GM12891 (cell line): Measurements from ENCODE around the gene AGMO.

Experiments
- DNase-seq: peaks from one replicate; pipeline ENCODE4 v3.0.0; 2011; ENCODE audit warnings: low spot score; ENCODE audit not compliant: insufficient read length
- FAIRE-seq: peaks from 2 replicates; lab custom pipeline; 2011; peaks lifted over from hg19 to GRCh38; lab: Jason Lieb, UNC
- PAX5 ChIP-seq: IDR thresholded peaks from 2 replicates; pipeline ENCODE4 v1.6.1; 2011; ENCODE audit warnings: low read length, moderate library complexity, mild to moderate bottlenecking; ENCODE audit not compliant: insufficient read depth, severe bottlenecking
- POLR2A ChIP-seq: IDR thresholded peaks from 2 replicates; pipeline ENCODE4 v1.6.1; 2011; ENCODE audit warnings: low read depth, low read length, control low read depth
- POLR2AphosphoS5 ChIP-seq: IDR thresholded peaks from 2 replicates; pipeline ENCODE4 v1.6.1; 2011; ENCODE audit warnings: low read depth, low read length, control low read depth
- POU2F2 ChIP-seq: IDR thresholded peaks from 2 replicates; pipeline ENCODE4 v1.6.1; 2011; ENCODE audit warnings: low read depth, mild to moderate bottlenecking, control low read depth, low read length, moderate library complexity
- SPI1 ChIP-seq: IDR thresholded peaks from 2 replicates; pipeline ENCODE4 v1.6.1; 2011; ENCODE audit warnings: low read depth, low read length, control low read depth
- TAF1 ChIP-seq: IDR thresholded peaks from 2 replicates; pipeline ENCODE4 v1.6.1; 2011; ENCODE audit warnings: low read depth, low read length, control low read depth

AGMO gene

DNA sequence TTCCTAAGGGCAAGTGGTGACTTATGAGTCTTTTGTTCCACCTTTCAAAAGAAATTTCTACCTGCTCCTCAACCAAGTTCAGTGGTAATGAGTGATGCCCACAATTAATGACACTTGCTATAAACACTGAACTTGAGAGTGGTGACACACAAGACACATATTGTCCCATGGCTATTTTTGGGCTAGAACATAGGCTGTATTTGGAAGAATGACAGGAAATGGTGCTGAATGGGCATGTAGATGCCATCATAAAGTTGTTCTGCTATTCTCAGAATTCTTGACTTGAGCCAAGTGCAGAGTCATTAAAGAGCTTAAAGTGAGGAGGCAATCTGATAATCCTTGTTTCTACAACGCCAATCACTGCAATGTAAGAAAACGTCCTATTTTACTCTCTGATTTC lies 313.3 kb downstream of the AGMO start:
- DNase-seq = no peak
- TF ChIP-seq POLR2AphosphoS5 (no peak), TAF1 (no peak), SPI1 (no peak), POLR2A (no peak)
- no peak for FAIRE-seq

DNA sequence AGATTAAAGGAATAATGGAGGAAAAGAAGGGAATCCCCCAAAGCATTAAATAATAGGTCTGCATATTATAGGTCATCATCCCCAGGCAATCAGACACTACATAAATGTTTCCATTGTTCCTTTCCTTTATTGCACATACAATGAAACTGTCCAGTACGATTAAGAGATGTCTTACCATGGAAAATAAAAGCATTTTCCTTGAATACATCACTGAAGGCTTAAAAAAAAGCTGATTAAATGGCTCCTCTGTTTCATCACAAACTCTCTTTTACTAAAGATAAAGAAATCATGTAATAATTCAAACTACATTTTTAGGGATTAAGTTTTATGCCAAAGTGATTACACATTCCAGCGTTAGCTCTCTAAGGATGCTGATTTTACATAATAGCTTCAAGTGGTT lies 316.0 kb downstream of the AGMO start:
- TF ChIP-seq POLR2AphosphoS5 (no peak), TAF1 (no peak), SPI1 (no peak), POU2F2 (no peak), PAX5 (no peak), POLR2A (no peak)
- FAIRE-seq (no peak), DNase-seq (no peak)

DNA sequence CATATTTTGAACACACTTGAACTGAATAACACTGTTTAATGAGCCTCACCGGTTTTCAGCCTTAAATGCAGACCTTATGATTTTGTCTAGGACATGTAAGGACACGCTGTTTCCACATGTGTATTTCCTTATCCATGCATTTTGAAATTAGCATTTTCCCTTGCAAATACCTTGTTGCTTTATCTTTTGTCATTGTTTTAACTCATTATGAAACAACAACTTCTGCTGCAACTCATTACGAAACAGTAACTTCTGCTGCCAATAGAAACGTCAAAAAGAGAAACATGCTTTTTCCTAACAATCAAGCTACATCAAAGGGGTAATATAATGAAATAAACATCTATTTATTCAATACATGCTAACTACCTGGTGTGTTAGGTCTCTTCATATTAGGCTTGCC lies 322.0 kb downstream of the AGMO start:
- FAIRE-seq = no peak
- no peak for DNase-seq
- TF ChIP-seq PAX5 (no peak), SPI1 (no peak), POU2F2 (no peak), TAF1 (no peak), POLR2AphosphoS5 (no peak), POLR2A (no peak)

DNA sequence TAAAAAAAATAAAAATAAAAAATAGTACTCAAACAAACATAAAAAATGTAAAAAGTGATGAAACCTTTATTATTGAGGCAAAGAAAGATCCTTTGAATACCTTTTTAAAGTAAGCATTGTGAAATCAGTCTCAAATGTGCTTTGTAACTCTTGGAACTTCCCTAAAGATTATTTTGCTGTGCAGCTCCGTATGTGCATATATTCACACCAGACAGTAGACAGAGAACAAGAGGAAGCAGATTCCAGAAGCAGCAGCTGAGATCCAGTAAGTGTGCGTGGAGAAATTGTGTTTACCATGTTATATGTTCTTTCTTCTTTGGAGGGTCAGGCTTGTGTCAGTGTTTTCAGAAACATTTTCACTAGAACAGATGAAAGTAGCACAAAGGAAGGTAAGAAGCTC lies 324.9 kb downstream of the AGMO start:
- TF ChIP-seq POLR2A (no peak), TAF1 (no peak), SPI1 (no peak), PAX5 (no peak), POLR2AphosphoS5 (no peak), POU2F2 (no peak)
- no peak for FAIRE-seq
- no peak for DNase-seq

DNA sequence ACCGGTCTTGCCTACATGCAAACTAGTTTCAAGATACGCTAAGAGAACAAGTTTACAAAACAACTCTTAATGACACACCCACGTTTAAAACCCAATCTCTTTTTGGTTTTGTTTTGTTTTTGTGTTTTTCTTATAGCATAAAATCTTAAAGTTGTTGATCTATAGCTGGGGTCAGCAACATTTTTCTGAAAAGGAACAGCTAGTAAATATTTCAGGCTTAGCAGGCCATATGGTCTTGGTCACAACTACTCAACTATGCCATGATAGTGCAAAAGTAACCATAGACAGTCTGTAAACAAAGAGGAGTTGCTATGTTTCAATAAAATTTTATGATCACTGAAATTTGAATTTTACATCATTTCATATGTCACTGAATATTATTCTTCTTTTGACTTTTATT lies 327.4 kb downstream of the AGMO start:
- TF ChIP-seq POLR2AphosphoS5 = no peak
- no peak for TF ChIP-seq POLR2A
- TF ChIP-seq SPI1 = no peak
- TF ChIP-seq TAF1 = no peak
- no peak for TF ChIP-seq POU2F2
- no peak for TF ChIP-seq PAX5
- DNase-seq (no peak), FAIRE-seq (no peak)

DNA sequence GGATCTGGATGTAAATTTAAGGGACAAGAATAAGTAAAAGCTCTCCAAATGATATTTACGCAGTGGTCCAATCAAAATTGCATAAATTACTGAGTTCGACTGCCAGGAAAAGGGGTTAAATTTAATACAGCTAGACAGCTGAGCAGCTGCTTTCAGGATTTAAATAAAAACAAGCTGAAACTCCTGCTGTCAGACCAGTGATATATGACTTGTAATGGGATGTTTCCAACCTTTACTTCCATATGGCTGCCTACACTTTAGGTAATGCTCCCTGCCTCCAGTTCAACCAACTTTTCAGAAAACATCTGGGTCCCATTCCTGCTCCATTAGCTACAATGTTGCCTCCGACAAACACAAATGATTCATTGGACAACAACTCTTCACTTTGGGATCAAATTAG lies 333.0 kb downstream of the AGMO start:
- FAIRE-seq = no peak
- no peak for DNase-seq
- no peak for TF ChIP-seq POU2F2
- no peak for TF ChIP-seq TAF1
- no peak for TF ChIP-seq POLR2AphosphoS5
- TF ChIP-seq POLR2A = no peak
- no peak for TF ChIP-seq SPI1
- TF ChIP-seq PAX5 = no peak

DNA sequence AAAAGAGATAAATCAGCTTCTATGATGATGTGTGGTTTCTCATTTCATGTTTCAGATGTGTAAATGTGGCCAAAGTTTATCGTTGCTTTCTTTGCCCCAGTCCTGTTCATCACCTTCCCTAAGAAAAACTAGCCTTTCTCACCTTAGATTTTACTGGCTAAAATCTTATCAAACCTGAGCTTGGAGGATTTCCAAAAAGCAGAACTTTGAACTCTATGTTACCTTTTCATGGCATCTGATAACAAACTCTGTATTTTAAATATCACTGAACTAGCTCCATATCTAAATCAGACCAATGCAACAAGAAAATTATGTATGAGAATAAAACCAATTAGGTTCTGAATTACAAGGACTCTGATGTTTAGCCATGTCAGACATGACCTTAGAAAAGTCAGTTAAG lies 335.8 kb downstream of the AGMO start:
- TF ChIP-seq SPI1 (no peak), TAF1 (no peak), PAX5 (no peak), POU2F2 (no peak), POLR2AphosphoS5 (no peak), POLR2A (no peak)
- no peak for FAIRE-seq

DNA sequence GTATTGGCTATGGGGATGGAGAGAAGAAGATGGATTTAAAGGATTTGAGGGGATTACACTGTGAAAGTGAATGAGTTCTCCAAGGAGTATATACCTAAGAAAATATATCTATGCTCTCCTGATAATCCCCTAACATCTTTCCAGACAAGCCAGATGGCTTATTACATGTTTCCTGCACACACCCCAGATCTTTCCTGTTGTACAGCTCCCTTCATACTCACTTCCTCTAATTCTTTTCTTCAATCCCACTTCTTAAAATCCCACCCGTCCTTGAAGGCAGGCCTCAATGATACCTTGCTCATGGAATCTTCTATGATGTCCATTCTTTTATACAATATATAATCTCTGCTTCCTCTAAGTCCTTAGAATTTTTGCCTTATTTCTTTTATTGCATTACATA lies 342.1 kb downstream of the AGMO start:
- no peak for DNase-seq
- TF ChIP-seq POLR2AphosphoS5 (no peak), TAF1 (no peak), POLR2A (no peak), POU2F2 (no peak), PAX5 (no peak), SPI1 (no peak)
- no peak for FAIRE-seq

More for the DNA sequence above, 335.8 kb downstream of the AGMO start:
- no peak for DNase-seq

DNA sequence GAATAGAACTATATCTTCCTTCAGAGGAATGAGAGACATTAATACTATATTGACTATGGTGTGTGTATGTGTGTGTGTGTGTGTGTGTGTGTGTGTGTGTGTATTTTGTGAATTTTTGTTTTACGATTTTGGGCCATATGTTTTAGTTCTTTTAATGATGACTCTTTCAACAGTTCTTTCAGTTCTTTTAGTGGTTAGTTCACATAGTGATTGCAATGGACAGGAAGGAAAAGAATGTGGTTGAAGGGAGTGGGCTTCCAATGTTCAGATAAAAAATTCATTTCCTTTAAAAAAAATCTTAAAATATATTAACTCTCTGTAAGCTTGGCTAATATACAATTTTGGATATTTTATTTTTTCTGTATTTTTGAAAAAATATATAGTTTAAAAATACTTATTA lies 343.6 kb downstream of the AGMO start:
- no peak for DNase-seq
- TF ChIP-seq SPI1 = no peak
- no peak for TF ChIP-seq POLR2AphosphoS5
- TF ChIP-seq PAX5 = no peak
- TF ChIP-seq POU2F2 = no peak
- TF ChIP-seq TAF1 = no peak
- no peak for TF ChIP-seq POLR2A
- no peak for FAIRE-seq

DNA sequence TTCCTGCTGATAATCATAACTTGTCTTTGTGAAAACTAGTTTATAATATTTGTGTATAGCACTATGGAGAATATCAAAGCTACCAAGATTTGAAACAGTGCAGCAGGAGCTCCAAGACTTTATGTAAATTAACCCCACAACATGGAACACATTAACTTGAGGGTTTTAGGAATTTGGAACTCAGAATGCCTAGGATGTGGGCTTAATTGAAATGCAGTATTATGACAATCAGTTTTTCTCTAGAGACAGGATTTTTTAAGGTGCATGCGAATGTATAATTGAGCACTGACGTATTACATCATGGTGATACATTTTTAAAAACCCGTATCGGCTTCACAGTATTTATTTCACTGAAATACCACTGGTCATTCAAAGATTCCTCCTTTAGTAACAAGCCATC lies 346.2 kb downstream of the AGMO start:
- no peak for TF ChIP-seq TAF1
- no peak for TF ChIP-seq SPI1
- no peak for TF ChIP-seq POU2F2
- no peak for TF ChIP-seq PAX5
- TF ChIP-seq POLR2AphosphoS5 = no peak
- TF ChIP-seq POLR2A = no peak

DNA sequence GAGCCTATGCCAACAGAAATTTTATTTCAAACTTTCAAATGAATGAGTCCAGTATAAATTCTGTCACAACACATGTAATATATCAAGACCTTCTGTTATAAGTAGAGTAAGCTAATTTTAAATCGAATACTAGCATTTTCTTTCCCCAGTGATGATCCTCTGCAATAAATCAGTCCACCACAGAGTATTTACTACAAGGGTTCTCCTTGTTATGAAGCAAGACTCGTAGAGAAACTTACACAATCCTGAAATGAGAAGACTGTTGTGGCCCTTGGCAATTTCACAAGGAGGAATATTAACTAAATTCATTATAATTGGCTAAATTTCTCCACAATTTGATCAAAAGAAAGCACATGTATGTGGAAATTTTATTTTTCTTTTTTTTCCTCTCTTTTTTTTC lies 346.8 kb downstream of the AGMO start:
- DNase-seq (no peak), FAIRE-seq (no peak)
- TF ChIP-seq TAF1 (no peak), SPI1 (no peak), POLR2AphosphoS5 (no peak), POU2F2 (no peak), PAX5 (no peak), POLR2A (no peak)

More for the DNA sequence above, 346.2 kb downstream of the AGMO start:
- FAIRE-seq = no peak
- DNase-seq = no peak
